Kidney glomerular epithelial cell (primary cell): ENCODE measurements around the gene MMP25.
"Not testable (repeated sequence)": the region's sequence is repeated elsewhere in the genome, so short reads cannot be mapped to it uniquely, and the experiment has no call there.

Source experiments
- DNase-seq: peaks from one replicate; lab custom pipeline; 2025; lab: John Stamatoyannopoulos, UW

The MMP25 gene

DNA sequence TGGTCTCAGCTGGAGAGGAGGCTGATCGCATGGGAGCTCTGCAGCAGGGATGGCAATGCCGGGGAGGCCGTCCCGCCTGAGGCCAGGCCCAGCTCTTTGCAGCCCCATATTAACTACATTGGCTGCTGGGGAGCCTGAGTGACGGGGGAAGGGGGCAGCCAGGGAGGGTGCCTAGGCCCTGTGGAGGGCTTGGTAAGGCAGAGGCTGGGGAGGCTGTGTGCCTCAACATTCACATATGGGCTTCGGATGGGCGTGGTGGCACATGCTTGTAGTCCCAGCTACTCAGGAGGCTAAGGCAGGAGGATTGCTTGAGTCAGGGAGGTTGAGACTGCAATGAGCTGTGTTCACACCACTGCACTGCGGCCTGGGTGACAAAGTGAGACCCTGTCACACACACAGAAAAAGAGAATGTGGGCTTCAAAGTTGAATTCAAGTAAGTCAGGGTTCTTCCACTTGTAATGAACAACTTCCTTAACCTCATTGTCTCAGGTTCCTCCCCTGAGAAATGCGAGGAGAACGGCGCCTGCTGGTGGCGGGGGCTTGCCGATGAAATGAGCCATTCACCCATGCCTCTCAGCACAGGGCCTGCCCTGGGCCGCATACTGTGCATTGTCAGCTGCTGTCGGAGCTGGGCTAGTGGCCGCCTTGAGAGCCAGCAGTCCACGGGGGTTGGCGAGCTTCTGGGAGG is 26.4 kb downstream of the MMP25 start:
- not testable (repeated sequence) for DNase-seq

DNA sequence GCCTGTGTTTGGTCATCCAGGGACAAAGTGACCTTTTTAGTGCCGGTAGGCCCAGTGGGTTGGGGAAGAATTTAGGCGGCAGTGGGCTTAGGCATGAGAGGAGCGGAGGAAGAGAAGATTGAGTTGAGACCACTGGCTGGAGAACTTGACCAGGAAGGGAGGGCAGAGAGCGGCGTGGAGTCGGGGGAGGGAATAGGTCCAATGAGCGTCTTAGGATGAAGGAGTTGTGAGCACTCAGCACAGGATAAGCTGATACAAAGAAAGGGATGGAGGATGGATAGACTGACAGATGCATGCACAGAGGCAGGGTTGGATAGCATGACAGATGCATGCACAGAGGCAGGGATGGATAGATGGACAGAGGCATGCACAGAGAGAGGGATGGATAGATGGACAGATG is 27.1 kb downstream of the MMP25 start:
- DNase-seq, result no peak

- DNase-seq, result no peak
Observed at GRCh38 chr16:3074860-3075522, 28.6 kb downstream of the MMP25 start.

GRCh38 chr16:3075523-3075915 is 29.2 kb downstream of the MMP25 start:
- no peak for DNase-seq

GRCh38 chr16:3075946-3076345 is 29.6 kb downstream of the MMP25 start:
- DNase-seq, result not testable (repeated sequence)

- no peak for DNase-seq
Observed at GRCh38 chr16:3076577-3076976, 30.2 kb downstream of the MMP25 start.

DNA sequence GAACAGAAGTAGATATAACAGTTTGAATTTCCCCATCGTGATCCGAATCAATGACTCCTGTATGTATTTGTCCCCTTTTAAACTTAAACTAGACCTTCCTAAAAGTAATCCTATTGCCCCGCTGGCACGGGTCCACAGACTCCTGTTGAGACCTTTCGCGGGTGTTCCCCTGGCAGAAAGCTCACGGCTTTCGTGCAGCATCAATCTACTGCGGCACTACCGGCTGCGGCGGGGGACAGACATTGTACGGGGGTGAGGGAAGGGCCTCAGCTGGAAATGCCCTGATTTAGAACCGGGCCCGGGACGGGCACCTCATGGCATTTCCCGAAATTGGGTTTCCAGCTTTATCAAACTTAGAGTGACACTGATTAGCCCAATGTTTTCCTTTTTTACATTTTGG is 33.7 kb downstream of the MMP25 start:
- DNase-seq, result no peak

DNA sequence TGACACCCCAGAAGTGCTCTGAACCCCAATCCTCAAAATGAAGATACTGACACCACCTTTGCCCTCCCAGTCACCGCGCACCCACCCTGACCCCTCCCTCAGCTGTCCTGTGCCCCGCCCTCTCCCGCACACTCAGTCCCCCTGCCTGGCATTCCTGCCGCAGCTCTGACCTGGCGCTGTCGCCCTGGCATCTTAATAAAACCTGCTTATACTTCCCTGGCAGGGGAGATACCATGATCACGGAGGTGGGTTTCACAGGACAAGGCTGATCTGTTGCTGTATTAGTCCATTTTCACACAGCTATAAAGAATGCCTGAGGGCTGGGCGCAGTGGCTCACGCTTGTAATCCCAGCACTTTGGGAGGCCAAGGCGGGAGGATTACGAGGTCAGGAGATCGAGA is 35.6 kb downstream of the MMP25 start:
- DNase-seq, result not testable (repeated sequence)

GRCh38 chr16:3083408-3083807 is 37.0 kb downstream of the MMP25 start:
- DNase-seq, result not testable (repeated sequence)

DNA sequence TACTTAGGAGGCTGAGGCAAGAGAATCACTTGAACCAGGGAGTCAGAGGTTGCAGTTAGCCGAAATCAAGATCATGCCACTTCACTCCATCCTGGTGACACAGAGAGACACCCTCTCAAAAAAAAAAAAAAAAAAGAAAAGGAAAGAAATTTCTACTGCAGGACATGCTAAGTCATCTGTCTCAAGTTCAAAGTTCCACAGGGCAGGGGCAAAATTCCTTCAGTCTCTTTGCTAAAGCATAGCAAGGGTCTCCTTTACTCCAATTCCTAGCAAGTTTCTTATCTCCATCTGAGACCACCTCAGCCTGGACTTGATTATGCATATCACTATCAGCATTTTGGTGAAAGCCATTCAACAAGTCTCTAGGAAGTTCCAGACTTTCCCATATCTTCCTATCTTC is 38.1 kb downstream of the MMP25 start:
- no peak for DNase-seq

- no peak for DNase-seq
Observed at GRCh38 chr16:3084969-3085670, 38.8 kb downstream of the MMP25 start.

- no peak for DNase-seq
Observed at GRCh38 chr16:3085868-3086595, 39.7 kb downstream of the MMP25 start.

DNA sequence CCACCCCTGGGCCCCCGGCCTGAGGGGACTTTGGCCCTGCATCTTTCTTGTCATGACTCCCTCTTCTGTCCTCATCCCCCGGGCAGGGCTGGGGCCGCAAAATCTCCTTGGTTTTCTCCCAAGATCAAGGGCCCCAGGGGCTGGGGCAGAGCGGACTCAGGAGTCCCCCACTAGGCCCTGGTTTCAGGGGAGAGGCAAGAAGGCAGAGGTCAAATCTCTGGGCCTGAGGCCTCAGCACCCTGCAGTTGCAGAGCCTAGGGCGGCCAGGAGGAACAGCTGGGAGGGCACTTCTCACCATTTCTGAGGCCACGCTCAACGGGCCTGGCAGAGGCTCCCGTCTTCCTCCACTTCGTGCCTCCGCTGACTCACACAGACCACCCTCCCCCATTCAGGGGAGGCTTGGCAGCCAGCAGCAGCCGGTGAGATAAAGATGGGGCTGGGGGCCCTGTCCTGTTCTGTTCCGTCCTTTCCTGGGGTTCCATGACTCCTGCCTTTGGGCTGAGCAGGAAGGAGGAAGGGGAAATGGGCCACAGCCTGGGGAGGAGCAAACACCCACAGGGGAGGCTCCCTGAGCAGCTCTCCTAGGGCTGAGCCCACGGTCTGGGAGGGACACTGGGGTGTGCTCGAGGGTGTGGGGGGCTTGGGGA is 40.4 kb downstream of the MMP25 start:
- no peak for DNase-seq

GRCh38 chr16:3087243-3088235 is 41.2 kb downstream of the MMP25 start:
- DNase-seq, result no peak

- no peak for DNase-seq
Observed at GRCh38 chr16:3088450-3088849, 42.1 kb downstream of the MMP25 start.

DNA sequence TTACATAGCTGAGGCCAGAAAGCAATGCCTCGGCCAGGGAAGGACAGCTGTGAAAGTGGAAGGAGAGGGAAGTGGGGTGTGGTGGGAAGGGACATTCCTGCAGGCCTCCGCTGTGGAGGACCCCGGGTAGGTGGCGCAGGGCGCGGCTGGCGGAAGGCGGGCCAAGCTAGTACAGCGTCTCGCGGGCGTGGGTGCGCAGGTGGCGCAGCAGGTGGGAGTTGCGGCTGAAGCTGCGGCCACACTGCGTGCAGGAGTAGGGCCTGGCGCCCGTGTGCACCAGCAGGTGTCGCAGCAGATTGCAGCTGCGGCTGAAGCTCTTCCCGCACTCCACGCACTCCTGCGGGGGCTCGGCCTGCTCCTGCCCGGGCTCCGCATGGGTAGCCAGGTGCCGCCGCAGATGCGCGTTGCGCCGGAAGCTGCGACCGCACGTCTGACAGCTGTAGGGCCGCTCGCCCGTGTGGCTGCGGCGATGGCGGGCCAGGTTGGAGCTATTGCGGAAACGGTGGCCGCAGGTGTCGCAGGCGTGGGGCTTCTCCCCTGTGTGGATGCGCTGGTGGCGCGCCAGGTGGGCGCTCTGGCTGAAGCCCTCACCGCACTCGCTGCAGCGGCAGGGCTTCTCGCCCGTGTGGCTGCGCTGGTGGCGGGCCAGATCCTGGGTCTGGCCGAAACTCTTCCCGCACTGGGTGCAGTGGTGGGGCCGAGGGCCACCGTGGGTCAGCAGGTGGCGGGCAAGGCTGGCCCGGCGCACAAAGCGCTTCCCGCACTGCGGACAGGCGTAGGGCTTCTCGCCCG is 42.8 kb downstream of the MMP25 start:
- no peak for DNase-seq

DNA sequence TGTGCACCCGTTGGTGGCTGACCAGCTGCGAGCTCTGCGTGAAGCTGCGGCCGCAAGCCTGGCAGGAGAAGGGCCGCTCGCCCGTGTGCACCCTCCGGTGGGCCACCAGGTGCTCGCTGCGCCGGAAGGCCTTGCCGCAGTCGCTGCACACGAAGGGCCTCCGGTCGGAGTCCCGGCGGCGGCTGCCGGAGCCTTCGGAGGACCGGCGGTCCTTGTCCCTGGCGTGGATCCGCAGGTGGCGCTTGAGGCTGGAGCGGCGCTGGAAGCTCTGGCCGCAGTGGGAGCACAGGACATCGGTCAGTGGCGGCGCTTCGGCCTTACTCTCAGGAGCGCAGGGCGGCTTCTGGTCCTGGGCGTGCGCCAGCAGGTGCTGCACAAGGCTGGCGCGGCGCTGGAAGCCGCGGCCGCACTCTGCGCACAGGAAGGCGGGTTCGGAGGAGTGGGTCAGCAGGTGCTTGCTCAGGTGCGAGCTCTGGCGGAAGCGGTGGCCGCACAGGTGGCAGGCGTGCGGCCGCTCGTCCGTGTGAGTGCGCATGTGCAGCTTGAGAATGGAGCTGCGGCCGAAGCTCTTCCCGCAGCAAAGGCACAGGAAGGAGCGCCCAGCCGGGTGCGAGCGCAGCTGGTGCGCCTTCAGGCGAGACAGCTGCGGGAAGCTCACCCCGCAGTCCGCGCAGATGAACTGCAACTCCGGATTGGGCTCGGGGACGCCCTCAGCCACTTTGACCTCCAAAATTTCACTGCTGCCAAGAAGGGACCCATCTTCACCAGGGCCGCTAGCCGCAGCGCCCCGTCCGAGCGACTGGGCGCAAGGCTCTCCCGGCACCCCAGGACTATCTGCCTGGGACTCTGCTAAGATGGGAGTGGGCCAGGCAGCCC is 43.6 kb downstream of the MMP25 start:
- DNase-seq, result no peak

GRCh38 chr16:3091551-3091950 is 45.2 kb downstream of the MMP25 start:
- DNase-seq, result no peak

GRCh38 chr16:3092501-3092941 is 46.2 kb downstream of the MMP25 start:
- DNase-seq, result no peak
